GM12878 (cell line): ENCODE results near the gene APBA1.

Experiments
- CHD4 ChIP-seq: fragments of 200-600 bp; sonication (generic); IDR thresholded peaks from 2 replicates; pipeline ENCODE4 v1.6.1; 2016; ENCODE audit warnings: mild to moderate bottlenecking
- CTCF ChIP-seq, 3 experiments: IDR thresholded peaks in 2 of 3; conservative IDR thresholded peaks in 1 of 3; 2 replicates each; pipeline ENCODE4 v1.5.1; 2011; ENCODE audit warnings: low read depth in 3 of 3, low read length in 3 of 3, mild to moderate bottlenecking in 3 of 3, control low read depth in 2 of 3, moderate library complexity in 2 of 3, inconsistent platforms in 1 of 3, mixed read lengths in 1 of 3; ENCODE audit not compliant: control insufficient read depth in 2 of 3, insufficient read depth in 1 of 3; ENCODE audit errors: extremely low read depth in 1 of 3
- HDAC2 ChIP-seq: fragments of 200-600 bp; sonication (generic); IDR thresholded peaks from 2 replicates; pipeline ENCODE4 v1.6.1; 2017
- IKZF1 ChIP-seq: fragments of 450-650 bp; conservative IDR thresholded peaks from 2 replicates; pipeline ENCODE4 v1.6.1; 2017; ENCODE audit warnings: antibody characterized with exemption, mild to moderate bottlenecking
- MTA2 ChIP-seq: fragments of 450-650 bp; IDR thresholded peaks from 2 replicates; pipeline ENCODE4 v1.6.1; 2016; ENCODE audit warnings: low read depth, mild to moderate bottlenecking, moderate library complexity
- POLR2A ChIP-seq: IDR thresholded peaks from 2 replicates; pipeline ENCODE4 v1.6.1; 2011; ENCODE audit warnings: low read depth, mild to moderate bottlenecking, low read length
- POLR2AphosphoS5 ChIP-seq: IDR thresholded peaks from 2 replicates; pipeline ENCODE4 v1.6.1; 2011; ENCODE audit warnings: mild to moderate bottlenecking, low read length, inconsistent platforms
- RAD21 ChIP-seq: IDR thresholded peaks from 2 replicates; pipeline ENCODE4 v1.6.1; 2011; ENCODE audit warnings: mild to moderate bottlenecking, low read depth, low read length, moderate library complexity; ENCODE audit not compliant: insufficient read depth
- REST ChIP-seq: IDR thresholded peaks from 2 replicates; pipeline ENCODE4 v1.6.1; 2012; ENCODE audit warnings: mild to moderate bottlenecking, low read depth, low read length
- SIN3A ChIP-seq: IDR thresholded peaks from 2 replicates; pipeline ENCODE4 v1.6.1; 2012; ENCODE audit warnings: low read depth, low read length, improper control_type of control experiment
- TAF1 ChIP-seq: IDR thresholded peaks from 2 replicates; pipeline ENCODE4 v1.6.1; 2011; ENCODE audit warnings: mild to moderate bottlenecking, low read depth, low read length, borderline replicate concordance
- TCF3 ChIP-seq: IDR thresholded peaks from 2 replicates; pipeline ENCODE4 v1.6.1; 2012; ENCODE audit warnings: low read depth, mild to moderate bottlenecking, low read length, borderline replicate concordance; ENCODE audit not compliant: insufficient read depth
- ZBED1 ChIP-seq: IDR thresholded peaks from 2 replicates; pipeline ENCODE4 v1.6.1; 2016; ENCODE audit warnings: borderline replicate concordance
- ZBTB40 ChIP-seq: fragments of 450-650 bp; IDR thresholded peaks from 2 replicates; pipeline ENCODE4 v1.6.1; 2016; ENCODE audit warnings: mild to moderate bottlenecking, moderate library complexity, borderline replicate concordance

GRCh38 chr9:69573651-69574050 lies 98.5 kb downstream of the APBA1 start:
- TF ChIP-seq SIN3A (no peak), TCF3 (no peak), TAF1 (no peak), POLR2AphosphoS5 (no peak), RAD21 (no peak), ZBED1 (no peak), REST (no peak), CTCF (IDR thresholded peaks at IDR 0.05 in 2 of 3, conservative IDR thresholded peaks at IDR 0.05 in 1 of 3; ENCODE audit: control insufficient read depth in 2 of 3, extremely low read depth in 1 of 3, insufficient read depth in 1 of 3, low read depth in 3 of 3, low read length in 3 of 3) (no peak), POLR2A (no peak), HDAC2 (no peak), IKZF1 (no peak), ZBTB40 (no peak), MTA2 (no peak), CHD4 (no peak)
